ENCODE measurements around the gene GTF2IRD1. TPM values are rescaled to one million over a fixed set of nuclear protein-coding genes. Genes with fewer than 3 reads are reported as not detected.

Gene GTF2IRD1
- total and polyA plus RNA-seq, 2 of the 4 experiments (the other 2 are of a cell fraction) = 4.1 to 21.9 TPM

DNA sequence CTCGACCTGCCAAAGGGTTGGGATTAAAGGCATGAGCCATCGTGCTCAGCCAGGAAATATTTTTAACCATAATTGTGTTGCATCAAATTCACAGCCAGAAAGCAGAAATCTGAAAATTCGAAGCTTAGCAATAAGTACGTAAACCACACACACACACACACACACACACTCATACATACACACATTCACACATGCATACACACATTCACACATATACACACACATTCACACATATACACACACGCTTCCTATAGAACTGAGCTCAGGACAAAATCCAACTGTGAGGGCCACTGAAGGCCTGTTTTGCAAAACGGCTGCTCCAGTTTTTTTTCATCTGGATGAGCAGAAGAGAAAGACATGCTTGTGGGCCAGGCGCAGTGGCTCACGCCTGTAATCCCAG, 178.8 kb downstream of the GTF2IRD1 start:
- CTCF ChIA-PET = no interaction called here
- H3K4me1 ChIP-seq (ENCODE audit: control insufficient read depth, insufficient read depth, low read length) = peaks cover 6% of the 10 kb centered on the region
- no peak overlapping the region for H3K4ac ChIP-seq (ENCODE audit: low read depth, low read length)

More for the DNA sequence above, 178.8 kb downstream of the GTF2IRD1 start:
- Histone ChIP-seq H3K56ac (ENCODE audit: extremely low read depth, insufficient read depth, low read length) (no peak overlapping the region), H3K9ac (ENCODE audit: low read depth, low read length) (no peak overlapping the region), H2BK120ac (ENCODE audit: low read depth, low read length) (no peak overlapping the region), H3K4me2 (ENCODE audit: low read depth, low read length) (no peak overlapping the region), H3K14ac (replicated peaks; ENCODE audit: low read depth, low read length) (no peak overlapping the region), H2AK9ac (replicated peaks; ENCODE audit: low read depth, low read length, poor library complexity) (no peak overlapping the region), H2AFZ (replicated peaks; ENCODE audit: low read length, poor library complexity) (no peak overlapping the region), H4K5ac (ENCODE audit: low read depth, low read length) (no peak overlapping the region), H4K20me1 (ENCODE audit: insufficient read depth, low read length) (no peaks in the 10 kb centered on the region), H3K18ac (ENCODE audit: low read depth, low read length) (no peak overlapping the region), H2AK5ac (ENCODE audit: low read depth, low read length) (no peak overlapping the region), H2BK20ac (ENCODE audit: low read depth, low read length) (no peak overlapping the region), H3K27ac (ENCODE audit: insufficient read depth, low read length) (no peak overlapping the region), H3K36me3 (ENCODE audit: control insufficient read depth, insufficient read depth, low read length) (no peaks in the 10 kb centered on the region), H3K9me1 (ENCODE audit: insufficient read depth, low read length) (0 out of 2 replicates have a peak, but pooled peaks cover 3% of the 10 kb centered on the region), H4K91ac (ENCODE audit: insufficient read depth, low read depth, low read length) (no peak overlapping the region), H3K79me1 (ENCODE audit: low read depth in 1 of 2, low read length in 2 of 2) (no peaks in the 10 kb centered on the region), H3K9me3 (ENCODE audit: control insufficient read depth, insufficient read depth, low read length) (no peaks in the 10 kb centered on the region), H3K4me3 (ENCODE audit: insufficient read depth, low read depth, low read length) (no peak overlapping the region), H2BK5ac (ENCODE audit: low read depth, low read length, poor library complexity, severe bottlenecking) (no peak overlapping the region), H3K27me3 (ENCODE audit: control insufficient read depth, insufficient read depth, low read length) (no peaks in the 10 kb centered on the region), H4K8ac (ENCODE audit: low read depth in 2 of 2, low read length in 2 of 2) (no peak overlapping the region), H2BK15ac (ENCODE audit: low read depth, low read length) (no peak overlapping the region), H3K23ac (ENCODE audit: low read depth, low read length) (no peak overlapping the region)
- TF ChIP-seq MAZ (IDR thresholded peaks at IDR 0.05; ENCODE audit: borderline replicate concordance, low read depth, low read length) (no peak), FOS (IDR thresholded peaks at IDR 0.05; ENCODE audit: low read depth, low read length) (no peak), BHLHE40 (IDR thresholded peaks at IDR 0.05; ENCODE audit: low read depth, low read length) (no peak), RCOR1 (IDR thresholded peaks at IDR 0.05; ENCODE audit: insufficient replicate concordance, low read length) (no peak), CEBPB (IDR thresholded peaks at IDR 0.05; ENCODE audit: low read depth, low read length) (no peak), CHD1 (IDR thresholded peaks at IDR 0.05; ENCODE audit: low read depth, low read length) (no peak), SMC3 (IDR thresholded peaks at IDR 0.05; ENCODE audit: low read depth, low read length) (no peak), POLR2A (IDR thresholded peaks at IDR 0.05; ENCODE audit: low read depth, low read length) (no peak), NFE2L2 (IDR thresholded peaks at IDR 0.05; ENCODE audit: low read depth, low read length) (no peak), RAD21 (IDR thresholded peaks at IDR 0.05; ENCODE audit: low read length) (no peak), MAFK (IDR thresholded peaks at IDR 0.05; ENCODE audit: low read depth, low read length) (no peak), MXI1 (IDR thresholded peaks at IDR 0.05; ENCODE audit: borderline replicate concordance, low read depth, low read length) (no peak), RFX5 (IDR thresholded peaks at IDR 0.05; ENCODE audit: low read depth, low read length) (no peak)
- TF ChIP-seq, protein P1, sequence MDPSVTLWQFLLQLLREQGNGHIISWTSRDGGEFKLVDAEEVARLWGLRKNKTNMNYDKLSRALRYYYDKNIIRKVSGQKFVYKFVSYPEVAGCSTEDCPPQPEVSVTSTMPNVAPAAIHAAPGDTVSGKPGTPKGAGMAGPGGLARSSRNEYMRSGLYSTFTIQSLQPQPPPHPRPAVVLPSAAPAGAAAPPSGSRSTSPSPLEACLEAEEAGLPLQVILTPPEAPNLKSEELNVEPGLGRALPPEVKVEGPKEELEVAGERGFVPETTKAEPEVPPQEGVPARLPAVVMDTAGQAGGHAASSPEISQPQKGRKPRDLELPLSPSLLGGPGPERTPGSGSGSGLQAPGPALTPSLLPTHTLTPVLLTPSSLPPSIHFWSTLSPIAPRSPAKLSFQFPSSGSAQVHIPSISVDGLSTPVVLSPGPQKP (IDR thresholded peaks at IDR 0.05; ENCODE audit: borderline replicate concordance, low read depth, low read length) = no peak
- TF ChIP-seq, protein P2, sequence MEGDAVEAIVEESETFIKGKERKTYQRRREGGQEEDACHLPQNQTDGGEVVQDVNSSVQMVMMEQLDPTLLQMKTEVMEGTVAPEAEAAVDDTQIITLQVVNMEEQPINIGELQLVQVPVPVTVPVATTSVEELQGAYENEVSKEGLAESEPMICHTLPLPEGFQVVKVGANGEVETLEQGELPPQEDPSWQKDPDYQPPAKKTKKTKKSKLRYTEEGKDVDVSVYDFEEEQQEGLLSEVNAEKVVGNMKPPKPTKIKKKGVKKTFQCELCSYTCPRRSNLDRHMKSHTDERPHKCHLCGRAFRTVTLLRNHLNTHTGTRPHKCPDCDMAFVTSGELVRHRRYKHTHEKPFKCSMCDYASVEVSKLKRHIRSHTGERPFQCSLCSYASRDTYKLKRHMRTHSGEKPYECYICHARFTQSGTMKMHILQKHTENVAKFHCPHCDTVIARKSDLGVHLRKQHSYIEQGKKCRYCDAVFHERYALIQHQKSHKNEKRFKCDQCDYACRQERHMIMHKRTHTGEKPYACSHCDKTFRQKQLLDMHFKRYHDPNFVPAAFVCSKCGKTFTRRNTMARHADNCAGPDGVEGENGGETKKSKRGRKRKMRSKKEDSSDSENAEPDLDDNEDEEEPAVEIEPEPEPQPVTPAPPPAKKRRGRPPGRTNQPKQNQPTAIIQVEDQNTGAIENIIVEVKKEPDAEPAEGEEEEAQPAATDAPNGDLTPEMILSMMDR (conservative IDR thresholded peaks at IDR 0.05; ENCODE audit: low read depth, low read length) = no peak
- TF ChIP-seq, protein P3, sequence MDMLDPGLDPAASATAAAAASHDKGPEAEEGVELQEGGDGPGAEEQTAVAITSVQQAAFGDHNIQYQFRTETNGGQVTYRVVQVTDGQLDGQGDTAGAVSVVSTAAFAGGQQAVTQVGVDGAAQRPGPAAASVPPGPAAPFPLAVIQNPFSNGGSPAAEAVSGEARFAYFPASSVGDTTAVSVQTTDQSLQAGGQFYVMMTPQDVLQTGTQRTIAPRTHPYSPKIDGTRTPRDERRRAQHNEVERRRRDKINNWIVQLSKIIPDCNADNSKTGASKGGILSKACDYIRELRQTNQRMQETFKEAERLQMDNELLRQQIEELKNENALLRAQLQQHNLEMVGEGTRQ (IDR thresholded peaks at IDR 0.05; ENCODE audit: low read depth, low read length) = no peak
- intact Hi-C loops (cut with micrococcal nuclease) (no loop called here), dilution Hi-C loops (cut with HindIII; ENCODE audit: low sequenced_read_pairs, unreplicated experiment) (no loop called here), in situ Hi-C loops (cut with MboI; ENCODE audit: low sequenced_read_pairs) (no loop called here)
- no TSS peak for BruUV-seq (replicated peaks)
- DNase-seq (no peak), ATAC-seq (ENCODE audit: low read depth) (no peak)
- POLR2A ChIA-PET (ENCODE audit: unreplicated experiment) = interaction anchor here (0.7 kb wide), 1 partner anchor 11 kb away, joined by 3 read pairs; no protein-coding TSS in a partner anchor
- 89% methylated on average over 5 of the region's 8 CpGs; no CpG with 5 or more reads in 1 of the 2 experiments for WGBS, 2 experiments (ENCODE audit: extremely low coverage in 2 of 2, insufficient read length in 1 of 2)

Data from IMR-90 (cell line).